GM12864 (cell line): Measurements from ENCODE around the gene SEMA3C.

Experiments
- DNase-seq: peaks from one replicate; pipeline ENCODE4 v3.0.0-alpha.2; 2011; ENCODE audit warnings: low read depth
- H3K4me3 ChIP-seq: 2 replicates; pipeline ENCODE4 v1.5.1; 2011; ENCODE audit warnings: mild to moderate bottlenecking, low read depth, low read length, control low read depth
- CTCF ChIP-seq: IDR thresholded peaks from 2 replicates; pipeline ENCODE4 v1.5.1; 2011; ENCODE audit warnings: low read depth, mild to moderate bottlenecking, moderate library complexity, low read length, control low read depth, inconsistent platforms; ENCODE audit errors: missing control alignments

SEMA3C gene

DNA sequence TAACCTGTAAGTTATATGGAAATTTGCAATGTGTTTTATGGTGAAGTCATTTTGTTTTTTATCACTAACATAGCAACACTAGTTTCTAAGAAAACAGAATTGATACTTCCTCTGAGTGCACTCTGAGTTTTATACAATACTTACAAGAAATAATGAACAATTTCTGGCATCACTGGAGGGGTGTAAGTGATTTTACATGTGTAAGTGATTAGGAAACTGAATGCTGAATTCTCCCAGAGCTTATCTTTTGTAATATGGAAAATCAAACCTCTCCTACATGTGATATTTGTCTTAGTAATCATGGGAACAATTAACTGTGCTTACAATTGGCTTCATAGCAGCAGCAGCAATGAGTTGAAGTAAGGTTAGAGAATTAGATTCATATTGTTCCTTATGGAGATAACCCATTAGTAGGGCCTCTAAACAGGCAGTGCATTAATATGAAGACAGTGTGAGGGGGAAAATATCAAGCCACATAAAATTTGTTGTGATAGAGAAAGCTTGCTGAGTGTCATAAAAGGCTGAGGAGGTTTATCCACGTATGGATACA is 37.4 kb downstream of the SEMA3C start:
- no peak for DNase-seq
- no peak overlapping the region for H3K4me3 ChIP-seq
- no peak for TF ChIP-seq CTCF

GRCh38 chr7:80879849-80880248 is 39.0 kb downstream of the SEMA3C start:
- TF ChIP-seq CTCF, result no peak
- H3K4me3 ChIP-seq, result no peak overlapping the region
- no peak for DNase-seq

GRCh38 chr7:80876894-80877414 is 41.9 kb downstream of the SEMA3C start:
- no peak for DNase-seq
- no peak for TF ChIP-seq CTCF

GRCh38 chr7:80875537-80876120 is 43.2 kb downstream of the SEMA3C start:
- no peak overlapping the region for H3K4me3 ChIP-seq
- DNase-seq, result no peak
- TF ChIP-seq CTCF, result no peak

More at GRCh38 chr7:80876894-80877414, 41.9 kb downstream of the SEMA3C start:
- H3K4me3 ChIP-seq, result no peak overlapping the region

GRCh38 chr7:80873140-80873539 is 45.7 kb downstream of the SEMA3C start:
- no peak for DNase-seq
- TF ChIP-seq CTCF, result no peak
- no peak overlapping the region for H3K4me3 ChIP-seq

GRCh38 chr7:80871228-80871627 is 47.6 kb downstream of the SEMA3C start:
- no peak overlapping the region for H3K4me3 ChIP-seq
- no peak for TF ChIP-seq CTCF
- DNase-seq, result no peak

- H3K4me3 ChIP-seq, result no peak overlapping the region
- no peak for DNase-seq
Measured at GRCh38 chr7:80870813-80871212, 48.0 kb downstream of the SEMA3C start.

More at GRCh38 chr7:80870813-80871212, 48.0 kb downstream of the SEMA3C start:
- no peak for TF ChIP-seq CTCF
